GM15510 (cell line): ENCODE results near the gene UQCC2.

Source experiments
- POLR2A ChIP-seq: IDR thresholded peaks from 3 replicates; pipeline ENCODE4 v1.6.1; 2011; ENCODE audit warnings: borderline replicate concordance; ENCODE audit not compliant: insufficient read length; ENCODE audit errors: extremely low read depth

Gene UQCC2

GRCh38 chr6:33724102-33725023 lies 12.9 kb upstream of the UQCC2 start:
- TF ChIP-seq POLR2A = no peak

GRCh38 chr6:33723371-33724085 lies 12.0 kb upstream of the UQCC2 start:
- TF ChIP-seq POLR2A = no peak

GRCh38 chr6:33722103-33722623 lies 10.7 kb upstream of the UQCC2 start:
- TF ChIP-seq POLR2A = no peak

- TF ChIP-seq POLR2A = no peak
Observed at GRCh38 chr6:33721508-33721907, 10.0 kb upstream of the UQCC2 start.

GRCh38 chr6:33720998-33721397 lies 9.5 kb upstream of the UQCC2 start:
- TF ChIP-seq POLR2A = no peak

- no peak for TF ChIP-seq POLR2A
Observed at GRCh38 chr6:33719326-33719987, 8.0 kb upstream of the UQCC2 start.

- no peak for TF ChIP-seq POLR2A
Observed at GRCh38 chr6:33718713-33719112, 7.2 kb upstream of the UQCC2 start.

GRCh38 chr6:33717934-33718455 lies 6.5 kb upstream of the UQCC2 start:
- TF ChIP-seq POLR2A = no peak

GRCh38 chr6:33716890-33717632 lies 5.6 kb upstream of the UQCC2 start:
- no peak for TF ChIP-seq POLR2A

- TF ChIP-seq POLR2A = no peak
Observed at GRCh38 chr6:33716379-33716778, 4.9 kb upstream of the UQCC2 start.

GRCh38 chr6:33714385-33715040 lies 3.0 kb upstream of the UQCC2 start:
- TF ChIP-seq POLR2A = no peak

GRCh38 chr6:33713786-33714185 lies 2.3 kb upstream of the UQCC2 start:
- no peak for TF ChIP-seq POLR2A

GRCh38 chr6:33712914-33713313 lies 1.4 kb upstream of the UQCC2 start:
- TF ChIP-seq POLR2A = no peak

- no peak for TF ChIP-seq POLR2A
Observed at GRCh38 chr6:33710296-33711121, 991 bp downstream of the UQCC2 start.
